HG03066 (cell line): ENCODE measurements around the gene HYAL1.
"Not testable (repeated sequence)": the region's sequence is repeated elsewhere in the genome, so short reads cannot be mapped to it uniquely, and the experiment has no call there.

Source experiments
- ATAC-seq: cut with Tn5 transposase; IDR thresholded peaks from one replicate; pipeline ENCODE4 v1.9.1; 2021; ENCODE audit warnings: low read depth; ENCODE audit not compliant: unreplicated experiment

Gene HYAL1

DNA sequence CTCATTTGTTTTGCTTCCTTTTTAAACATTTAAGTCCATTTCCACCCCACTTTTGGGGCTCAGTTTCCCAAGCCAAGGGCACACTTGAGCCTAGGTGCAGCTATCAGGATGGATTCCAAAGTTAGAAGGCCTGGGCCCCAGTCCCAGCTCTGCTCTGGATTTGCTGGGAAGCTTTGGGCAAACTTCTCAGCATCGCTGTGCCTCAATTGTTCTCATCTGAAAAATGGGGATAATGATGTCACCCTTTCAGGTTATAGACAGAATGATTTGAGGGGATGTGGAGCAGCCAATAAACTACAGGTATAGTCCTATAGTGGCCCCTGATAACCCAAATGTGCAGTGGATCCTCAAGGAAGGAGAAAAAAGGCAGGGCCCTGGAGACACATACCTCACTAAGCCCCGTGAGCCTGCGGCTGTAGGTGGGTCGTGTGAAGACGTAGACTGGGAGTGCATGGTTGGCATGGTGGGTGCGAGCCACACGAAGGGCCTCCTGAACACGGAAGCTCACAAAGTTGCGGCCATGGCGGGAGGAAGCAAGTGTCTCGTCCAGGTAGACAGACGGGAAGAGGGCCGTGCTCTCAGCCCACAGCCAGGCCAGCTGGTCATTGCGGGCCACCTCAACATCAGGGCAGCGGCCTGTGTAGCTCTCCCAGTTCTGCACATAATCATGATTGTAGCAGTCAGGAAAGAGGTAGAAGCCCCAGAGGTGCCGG lies 16.0 kb upstream of the HYAL1 start:
- no peak for ATAC-seq

DNA sequence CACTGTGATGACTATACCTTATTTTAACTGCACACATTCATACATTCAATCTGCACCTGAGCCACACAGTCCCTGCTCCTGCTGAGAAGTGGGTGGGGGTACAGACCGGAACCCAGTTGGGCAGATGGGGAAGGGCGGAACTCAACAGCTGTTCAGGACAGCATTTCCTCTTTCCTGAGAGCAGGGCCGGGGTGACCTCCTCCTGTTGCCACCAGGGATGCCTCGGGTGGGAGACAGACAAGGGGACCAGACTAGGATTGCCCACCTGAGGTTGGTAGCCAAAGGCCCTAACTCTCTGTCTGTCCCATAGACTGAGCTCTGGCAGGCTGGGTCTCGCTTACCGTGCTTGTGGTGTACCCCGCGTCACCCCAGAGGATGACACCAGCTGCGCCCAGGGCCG lies 15.2 kb upstream of the HYAL1 start:
- ATAC-seq = no peak

DNA sequence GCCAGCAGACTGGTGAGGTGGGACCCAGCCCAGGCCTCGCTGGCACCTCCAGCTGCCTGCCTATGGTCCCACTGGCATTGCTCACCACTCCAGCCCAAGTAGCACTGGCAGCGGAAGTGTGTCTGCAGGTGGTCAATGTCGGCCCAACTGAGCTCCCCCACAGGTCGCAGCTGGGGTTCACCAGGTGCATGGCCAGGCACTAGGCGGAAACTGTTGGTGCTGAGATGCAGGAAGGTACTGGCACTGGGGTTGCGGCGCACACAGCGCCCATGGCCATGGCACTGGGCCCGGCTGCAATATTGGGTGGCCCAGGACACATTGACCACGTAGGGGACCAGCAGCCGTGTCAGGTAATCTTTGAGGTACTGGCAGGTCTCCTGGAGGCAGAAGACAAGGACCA lies 14.8 kb upstream of the HYAL1 start:
- no peak for ATAC-seq

DNA sequence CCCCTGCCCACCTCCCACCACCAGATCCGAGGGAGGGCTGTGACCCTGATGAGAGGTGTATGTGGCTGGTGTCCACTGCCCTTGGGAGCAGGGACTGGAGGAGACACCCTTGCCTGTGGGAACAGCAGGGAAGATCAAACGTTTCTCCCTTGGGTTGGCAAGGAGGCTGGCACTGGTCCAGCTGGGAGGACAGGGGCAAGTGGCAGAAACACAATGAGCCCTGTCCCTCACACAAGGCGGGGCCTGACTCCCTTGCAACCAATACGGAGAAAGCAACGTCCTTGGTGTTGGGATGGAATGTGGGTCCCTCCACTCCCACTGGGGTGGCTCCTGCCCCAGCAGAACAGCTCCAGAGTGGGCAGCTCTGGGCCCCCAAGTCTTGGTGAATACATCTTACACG lies 13.9 kb upstream of the HYAL1 start:
- no peak for ATAC-seq

DNA sequence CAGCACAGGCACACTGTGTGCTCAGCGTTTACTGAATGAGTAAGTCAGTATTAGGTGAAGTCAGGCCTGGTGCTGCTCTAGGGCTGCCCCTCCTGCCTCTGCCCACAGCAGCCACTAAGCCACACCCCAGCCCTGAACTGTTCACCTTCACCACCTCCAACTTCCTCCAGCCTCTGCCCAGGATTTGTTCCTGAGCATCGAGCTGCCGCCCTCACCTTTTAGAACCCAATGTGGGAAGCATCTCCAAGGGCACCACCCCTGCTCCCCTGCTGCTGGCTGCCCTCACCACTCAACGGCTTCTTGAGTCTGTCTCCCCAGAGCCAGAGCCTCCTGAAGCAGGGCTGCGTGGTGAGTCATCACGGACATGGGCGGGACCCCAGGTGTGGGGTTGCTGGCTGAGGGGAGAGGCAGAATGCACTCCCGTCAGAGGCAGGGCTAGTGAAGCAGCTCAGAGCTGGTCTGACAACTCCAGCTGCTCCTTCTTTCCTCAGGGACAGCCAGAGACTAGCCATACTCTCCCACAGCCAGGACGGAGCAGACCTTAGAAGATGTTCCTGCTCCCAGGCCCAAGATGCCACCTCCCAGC lies 13.4 kb upstream of the HYAL1 start:
- no peak for ATAC-seq

DNA sequence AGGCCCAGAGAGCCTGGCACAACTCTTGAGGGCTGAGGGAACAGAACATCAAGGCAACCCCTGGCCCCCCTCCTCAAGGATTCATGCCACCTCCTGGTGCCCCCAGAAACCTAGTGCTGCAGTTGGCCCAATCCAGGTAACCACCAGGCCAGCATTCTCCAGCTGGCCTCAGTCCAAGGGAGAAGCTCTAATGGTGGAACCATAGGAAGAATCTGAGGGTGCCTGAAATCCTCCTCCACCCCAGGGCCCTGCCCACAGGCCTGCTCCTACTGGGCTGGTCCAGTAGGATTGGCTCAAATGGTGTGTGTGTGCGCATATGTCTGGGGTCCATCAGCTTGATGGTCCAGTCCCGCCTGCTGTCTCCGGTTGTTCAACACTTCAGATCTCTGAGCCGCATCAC lies 11.4 kb upstream of the HYAL1 start:
- ATAC-seq = no peak

DNA sequence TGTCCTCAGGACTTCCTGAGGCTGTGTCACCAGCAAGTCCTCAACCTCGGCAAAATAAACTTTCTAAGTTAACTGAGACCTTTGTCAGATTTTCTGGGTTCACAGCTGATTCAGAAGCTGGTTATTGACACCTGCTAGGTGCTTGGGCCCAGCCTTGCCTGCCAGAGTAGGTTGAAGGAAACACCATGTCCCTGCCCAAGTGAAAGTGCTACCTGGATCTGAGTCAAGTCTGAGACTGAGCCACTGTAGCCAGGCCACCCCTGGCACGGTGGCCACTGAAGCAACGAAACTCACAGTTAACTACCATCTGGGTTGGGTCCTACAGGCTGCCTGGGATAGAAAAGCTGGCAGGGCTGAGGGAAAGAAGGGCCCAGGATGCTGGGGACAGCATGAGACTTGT lies 11.0 kb upstream of the HYAL1 start:
- no peak for ATAC-seq

DNA sequence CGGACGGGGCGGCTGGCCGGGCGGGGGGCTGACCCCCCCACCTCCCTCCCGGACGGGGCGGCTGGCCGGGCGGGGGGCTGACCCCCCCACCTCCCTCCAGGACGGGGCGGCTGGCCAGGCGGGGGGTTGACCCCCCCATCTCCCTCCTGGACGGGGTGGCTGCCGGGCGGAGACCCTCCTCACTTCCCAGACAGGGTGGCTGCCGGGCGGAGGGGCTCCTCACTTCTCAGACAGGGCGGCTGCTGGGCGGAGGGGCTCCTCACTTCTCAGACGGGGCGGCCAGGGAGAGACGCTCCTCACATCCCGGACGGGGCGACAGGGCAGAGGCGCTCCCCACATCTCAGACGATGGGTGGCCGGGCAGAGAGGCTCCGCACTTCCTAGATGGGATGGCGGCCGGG lies 8.7 kb upstream of the HYAL1 start:
- ATAC-seq = not testable (repeated sequence)

DNA sequence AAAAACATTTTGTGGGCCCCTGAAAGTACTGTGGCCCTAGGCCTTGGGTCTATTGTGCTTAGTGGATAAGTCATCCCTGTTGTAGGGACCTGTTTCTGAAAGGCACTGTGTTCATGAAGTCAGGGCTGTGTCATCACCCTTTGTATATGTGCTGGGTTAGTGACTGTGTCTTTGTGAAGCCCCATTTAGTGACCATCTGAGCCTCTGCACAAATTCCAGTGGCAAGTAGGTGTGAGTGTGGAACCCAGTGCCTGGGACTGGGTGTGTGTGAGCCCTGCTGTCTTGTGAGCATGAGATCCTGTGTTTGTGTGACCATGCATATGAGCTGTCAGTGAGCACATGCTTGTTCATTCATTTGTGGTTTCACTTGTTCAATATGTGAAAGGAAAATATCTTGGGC lies 1.2 kb upstream of the HYAL1 start:
- ATAC-seq = no peak

DNA sequence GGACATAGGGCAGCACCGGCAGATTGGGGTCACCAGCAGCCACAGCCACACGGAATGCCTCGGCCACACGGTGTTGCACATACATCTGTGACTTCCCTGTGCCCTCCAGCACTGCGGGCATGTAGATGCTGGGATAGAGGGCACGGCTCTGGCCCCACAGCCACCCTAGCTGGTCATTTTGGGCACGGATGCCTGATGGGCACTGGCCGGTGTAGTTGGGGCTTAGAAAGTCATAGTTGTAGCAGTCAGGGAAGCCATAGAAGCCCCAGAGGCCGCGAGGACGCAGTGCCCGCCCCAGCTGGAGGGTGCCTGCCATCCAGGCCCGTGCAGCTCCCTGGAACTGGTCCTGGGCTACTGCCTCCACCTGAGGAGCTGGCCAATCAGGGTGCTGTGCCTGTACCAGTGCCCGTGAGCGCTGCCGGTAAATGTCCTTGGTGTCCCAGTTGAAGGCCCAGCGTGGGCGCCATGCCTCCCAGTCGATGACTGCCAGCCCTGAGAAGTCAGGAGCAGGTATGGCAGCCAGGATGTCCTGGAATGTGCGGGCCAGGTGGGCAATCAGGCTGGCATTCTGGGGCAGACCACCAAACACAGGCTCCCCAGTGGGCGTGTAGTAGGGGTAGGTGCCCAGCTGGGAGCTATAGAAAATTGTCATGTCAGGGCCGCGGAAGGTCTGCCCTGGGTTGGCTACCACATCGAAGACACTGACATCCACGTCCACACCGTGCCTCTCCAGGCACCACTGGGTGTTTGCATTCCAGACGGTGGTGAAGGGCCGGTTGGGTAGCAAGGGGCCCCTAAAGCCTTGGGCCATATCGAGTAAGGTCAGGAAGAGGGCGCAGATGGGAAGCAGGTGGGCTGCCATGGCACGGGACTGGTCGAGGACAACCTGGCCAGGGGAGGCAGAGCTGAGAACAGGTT lies 1.0 kb downstream of the HYAL1 start:
- no peak for ATAC-seq

DNA sequence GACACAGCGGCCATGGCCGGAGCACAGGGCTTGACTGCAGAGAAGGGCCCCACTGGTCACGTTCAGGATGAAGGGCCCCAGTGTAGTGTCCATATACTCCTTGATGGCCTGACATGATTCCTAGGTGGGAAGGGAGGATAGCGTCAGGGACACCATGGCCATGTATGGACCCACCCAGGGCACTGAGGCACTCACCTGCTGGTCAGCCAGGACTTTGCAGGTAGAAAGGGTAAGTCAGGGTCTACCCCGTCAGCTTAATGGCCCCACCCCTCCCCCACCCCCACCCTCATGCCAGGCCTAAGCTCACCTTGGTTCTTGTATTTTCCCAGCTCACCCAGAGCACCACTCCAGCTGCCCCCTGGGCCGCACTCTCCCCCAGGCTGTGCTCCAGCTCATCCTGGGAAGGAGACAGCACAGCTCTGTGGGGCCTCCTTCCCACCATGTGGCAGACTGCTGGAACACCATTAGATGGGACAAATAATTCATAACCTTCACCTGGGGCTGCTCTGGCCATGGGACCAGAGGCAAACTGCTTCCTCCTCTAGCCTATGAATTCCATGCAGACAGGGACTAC lies 2.6 kb downstream of the HYAL1 start:
- no peak for ATAC-seq

DNA sequence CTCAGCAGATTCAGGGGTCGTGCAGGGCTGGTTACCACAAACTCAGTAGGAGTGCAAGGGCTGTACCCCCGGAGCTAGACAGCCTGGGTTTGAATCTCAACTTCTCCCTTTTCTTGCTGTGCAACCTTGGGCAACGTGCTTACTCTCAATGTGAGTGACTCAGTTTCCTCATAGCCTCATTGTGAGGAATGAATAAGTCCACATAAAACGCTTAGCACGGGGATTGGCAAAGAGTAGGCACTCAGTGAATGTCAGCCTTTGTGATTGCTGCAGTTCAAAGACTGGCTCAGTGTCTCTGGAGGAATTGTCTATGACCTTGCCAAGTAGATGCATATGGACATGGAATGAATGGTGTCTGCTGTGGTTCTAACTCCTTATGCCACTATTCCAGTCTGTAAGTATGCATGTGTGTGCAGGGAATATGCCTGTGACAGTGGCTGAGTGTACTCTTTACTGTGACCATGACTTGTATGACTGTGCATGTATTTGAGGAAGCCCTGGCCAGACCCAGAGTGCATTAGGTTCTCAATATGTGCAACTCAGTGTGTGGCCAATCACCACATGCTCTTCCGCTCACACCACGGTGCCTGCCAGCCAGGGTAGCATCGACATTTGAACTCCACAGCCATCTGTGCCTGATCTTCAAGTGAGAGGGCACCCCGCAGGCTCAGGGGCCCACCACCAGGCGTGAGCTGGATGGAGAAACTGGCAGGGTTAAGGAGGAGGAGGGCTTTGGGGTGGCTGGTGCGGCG lies 3.3 kb downstream of the HYAL1 start:
- no peak for ATAC-seq

DNA sequence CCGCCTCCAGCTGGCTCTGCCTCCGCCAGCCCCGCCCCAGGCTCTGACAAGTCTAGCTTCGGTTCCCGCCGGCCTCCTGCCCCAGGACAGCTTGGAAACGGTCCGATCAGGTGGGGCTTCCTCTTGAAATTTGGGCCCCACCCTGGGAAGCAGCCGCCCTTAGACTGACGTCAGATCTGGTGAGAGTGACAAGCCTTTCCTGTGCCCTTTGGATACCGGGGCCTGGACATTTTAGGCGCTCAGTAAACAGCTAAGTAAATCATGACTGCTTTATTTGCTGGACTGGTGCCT lies 3.8 kb downstream of the HYAL1 start:
- ATAC-seq = no peak

DNA sequence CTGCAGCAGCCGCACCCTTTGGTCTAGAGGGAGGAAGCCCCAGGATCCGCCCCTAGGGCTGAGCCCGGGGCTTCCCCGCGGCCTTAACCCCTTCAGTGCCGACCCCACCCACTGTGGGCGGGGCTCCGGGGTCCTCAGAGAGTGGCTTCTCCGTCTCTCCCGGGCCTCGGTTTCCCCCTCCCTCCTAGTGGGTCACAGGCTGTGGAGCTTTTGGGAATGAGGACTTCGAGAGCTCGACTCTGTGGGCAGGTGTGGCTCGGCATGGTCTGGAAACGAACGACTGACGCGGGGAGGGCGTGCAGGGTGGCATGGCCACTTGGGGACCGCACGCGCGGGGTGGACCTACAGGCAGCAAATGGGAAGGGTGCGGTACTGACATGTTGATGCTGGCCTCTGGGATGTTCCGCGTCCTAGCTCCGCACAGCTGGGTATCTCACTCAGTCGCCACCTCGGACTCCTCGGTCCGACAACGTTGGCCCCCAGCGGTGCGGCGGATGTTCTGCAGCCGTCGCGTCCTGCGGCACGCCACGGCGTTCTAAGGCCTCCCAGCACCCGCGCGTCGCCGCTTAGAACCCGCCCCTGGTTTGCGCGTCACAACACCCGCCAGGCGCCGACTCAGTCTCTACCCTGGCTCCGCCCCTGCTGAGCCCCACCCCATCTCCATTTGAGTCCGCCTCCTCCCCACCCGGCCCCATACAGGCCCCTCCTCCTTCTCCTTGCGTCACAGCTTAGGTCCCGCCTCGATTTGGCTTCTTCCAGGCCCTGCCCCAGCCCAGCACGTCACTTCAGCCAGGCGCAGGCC lies 4.3 kb downstream of the HYAL1 start, which contains the start of the genes HYAL3 and NAA80:
TSS of gene HYAL3 (minus strand) at position 570 of the 802 bp plus-strand sequence. CDS start 3,803 bp downstream, outside the sequence.
TSS of gene NAA80 (minus strand) at position 570 of the 802 bp plus-strand sequence. CDS start 1,942 bp downstream, outside the sequence.
- peak; percentile 86 for ATAC-seq

DNA sequence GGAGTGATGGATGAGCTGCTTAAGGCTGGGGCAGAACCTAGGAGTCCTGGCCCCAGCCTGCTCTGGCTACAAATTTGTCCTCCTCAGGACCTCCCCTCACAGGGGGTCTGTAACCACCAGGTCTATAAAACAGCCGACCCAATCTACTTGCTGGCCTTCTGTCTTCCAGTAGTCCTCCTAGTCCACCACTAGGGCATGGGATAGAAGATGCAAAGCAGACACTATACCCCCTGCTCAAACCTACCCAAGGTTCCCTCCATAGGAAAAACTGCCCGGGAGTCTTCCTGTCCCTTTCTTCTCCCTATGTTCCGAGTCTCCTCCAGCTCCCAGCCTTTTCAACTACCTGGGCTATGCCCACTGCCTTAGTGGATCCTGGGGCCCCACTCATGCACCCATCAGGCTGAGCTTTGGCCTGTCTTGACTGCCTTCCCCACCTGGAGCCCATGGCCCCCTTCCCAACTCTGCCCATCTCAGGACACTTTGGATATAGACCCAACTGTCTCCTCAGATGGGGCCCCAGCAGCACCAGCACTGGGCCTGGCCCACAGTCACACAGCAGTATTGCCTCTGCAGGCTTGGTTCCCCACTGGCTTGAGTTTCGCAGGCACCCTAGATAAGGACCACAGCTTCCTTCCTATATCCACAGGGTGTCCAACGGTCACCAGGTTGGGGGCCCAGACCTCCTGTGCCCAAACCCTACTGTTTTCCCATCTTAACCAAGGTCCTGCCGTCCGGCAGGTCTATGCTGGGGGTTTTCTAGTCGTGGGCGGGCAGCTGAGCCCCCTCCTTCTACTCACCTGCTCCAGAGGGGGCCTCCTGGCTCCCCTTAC lies 5.3 kb downstream of the HYAL1 start:
- ATAC-seq = no peak

DNA sequence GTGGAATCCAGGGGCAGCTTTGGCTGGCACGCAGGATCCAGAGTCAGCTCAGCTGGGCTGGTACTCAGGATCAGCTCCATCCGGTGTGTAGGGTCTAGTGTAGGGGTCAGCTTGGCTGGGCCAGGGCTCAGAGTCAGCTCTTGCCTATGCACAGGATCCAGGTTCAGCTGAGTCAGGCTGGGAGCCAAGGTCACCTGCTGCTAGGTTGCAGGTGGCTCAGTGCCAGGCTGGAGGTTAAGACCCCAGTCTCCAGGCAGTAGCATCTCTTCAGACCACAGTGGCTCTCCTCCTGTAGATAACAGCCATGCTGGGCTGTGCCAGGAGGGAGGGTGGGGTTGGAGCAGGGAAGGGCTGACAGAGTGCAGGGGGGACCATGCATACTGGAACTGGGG lies 6.0 kb downstream of the HYAL1 start:
- no peak for ATAC-seq

DNA sequence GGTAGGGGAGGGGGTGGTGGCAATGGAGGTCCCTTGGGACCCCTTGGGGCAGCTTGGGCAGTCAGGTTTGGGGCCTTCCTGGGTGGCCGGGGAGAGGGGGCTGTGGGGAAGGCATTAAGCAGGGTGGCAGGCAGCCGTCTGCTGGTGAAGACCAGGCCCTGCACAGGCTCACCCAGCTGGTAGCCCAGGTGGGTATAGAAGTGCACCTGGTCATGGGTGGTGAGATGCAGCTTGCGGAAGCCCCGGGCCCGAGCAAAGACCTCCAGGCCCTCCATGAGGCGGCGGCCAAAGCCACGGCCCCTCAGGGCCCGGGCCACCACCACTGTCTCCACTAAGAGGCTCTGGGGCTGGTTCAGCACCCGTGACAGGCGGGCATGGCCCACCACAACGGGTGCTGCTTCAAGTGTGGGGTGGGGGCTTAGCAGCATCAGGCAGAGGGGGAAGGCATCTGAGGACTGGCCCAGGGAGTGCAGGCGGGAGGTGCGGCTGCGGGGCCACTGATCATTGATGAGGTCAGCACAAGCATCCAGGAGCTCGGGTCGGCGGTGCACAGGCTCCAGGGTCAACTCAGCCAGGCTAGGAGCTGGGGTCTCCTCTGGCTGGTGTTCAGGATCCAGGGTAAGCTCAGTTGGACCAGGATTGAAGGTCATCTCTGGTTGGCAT lies 6.5 kb downstream of the HYAL1 start:
- no peak for ATAC-seq
